Measurements from ENCODE around the gene IL36RN.

- TF ChIP-seq, protein P1, sequence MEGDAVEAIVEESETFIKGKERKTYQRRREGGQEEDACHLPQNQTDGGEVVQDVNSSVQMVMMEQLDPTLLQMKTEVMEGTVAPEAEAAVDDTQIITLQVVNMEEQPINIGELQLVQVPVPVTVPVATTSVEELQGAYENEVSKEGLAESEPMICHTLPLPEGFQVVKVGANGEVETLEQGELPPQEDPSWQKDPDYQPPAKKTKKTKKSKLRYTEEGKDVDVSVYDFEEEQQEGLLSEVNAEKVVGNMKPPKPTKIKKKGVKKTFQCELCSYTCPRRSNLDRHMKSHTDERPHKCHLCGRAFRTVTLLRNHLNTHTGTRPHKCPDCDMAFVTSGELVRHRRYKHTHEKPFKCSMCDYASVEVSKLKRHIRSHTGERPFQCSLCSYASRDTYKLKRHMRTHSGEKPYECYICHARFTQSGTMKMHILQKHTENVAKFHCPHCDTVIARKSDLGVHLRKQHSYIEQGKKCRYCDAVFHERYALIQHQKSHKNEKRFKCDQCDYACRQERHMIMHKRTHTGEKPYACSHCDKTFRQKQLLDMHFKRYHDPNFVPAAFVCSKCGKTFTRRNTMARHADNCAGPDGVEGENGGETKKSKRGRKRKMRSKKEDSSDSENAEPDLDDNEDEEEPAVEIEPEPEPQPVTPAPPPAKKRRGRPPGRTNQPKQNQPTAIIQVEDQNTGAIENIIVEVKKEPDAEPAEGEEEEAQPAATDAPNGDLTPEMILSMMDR (IDR thresholded peaks at IDR 0.05), result no peak
- TF ChIP-seq POLR2A (IDR thresholded peaks at IDR 0.05), result no peak
Observed at GRCh38 chr2:113111823-113112287, 52.9 kb downstream of the IL36RN start.

Data from heart left ventricle (tissue), 13 donors.